Esophagus muscularis mucosa (tissue), 4 donors: ENCODE data around the gene MMP24OS. TPM values are rescaled to one million over a fixed set of nuclear protein-coding genes. Genes with fewer than 3 reads are reported as not detected.
A peak's percentile ranks its signal among the peaks of the same experiment; 100 is the strongest.

Experiments
- DNase-seq: peaks from one replicate; pipeline ENCODE4 v3.0.0-alpha.2; 2017; ENCODE audit errors: extremely low spot score
- H3K27ac ChIP-seq, 4 donors: fragments of 200-600 bp; sonication (generic); replicated peaks in 1 of 4; 1 replicate in 3 of 4; 2 replicates in 1 of 4; pipeline ENCODE4 v1.5.1; 2016 to 2019; ENCODE audit warnings: mild to moderate bottlenecking in 1 of 4
- H3K27me3 ChIP-seq, 4 donors: fragments of 200-600 bp; sonication (generic); one replicate each; pipeline versions ENCODE4 v1.5.1 to v1.6.0; 2016 to 2019
- H3K36me3 ChIP-seq, 4 donors: fragments of 200-600 bp; sonication (generic); one replicate each; pipeline ENCODE4 v1.5.1; 2016 to 2019
- H3K4me1 ChIP-seq, 4 donors: fragments of 200-600 bp; sonication (generic); one replicate each; pipeline ENCODE4 v1.5.1; 2016 to 2019
- H3K4me3 ChIP-seq, 4 donors: fragments of 200-600 bp; sonication (generic); 1 replicate in 2 of 4; 2 replicates in 2 of 4; pipeline ENCODE4 v1.5.1; 2016 to 2019; ENCODE audit warnings: mild to moderate bottlenecking in 4 of 4, moderate library complexity in 1 of 4
- H3K9me3 ChIP-seq, 4 donors: fragments of 200-600 bp; sonication (generic); 1 replicate in 3 of 4; 2 replicates in 1 of 4; pipeline ENCODE4 v1.5.1; 2016 to 2019
- EP300 ChIP-seq: sonication (generic); formaldehyde crosslinking; IDR thresholded peaks from one replicate; pipeline ENCODE4 v1.6.1; 2017; ENCODE audit warnings: antibody characterized with exemption
- POLR2A ChIP-seq: fragments of 450-650 bp; IDR thresholded peaks from one replicate; pipeline ENCODE4 v1.6.1; 2017; ENCODE audit warnings: antibody characterized with exemption, moderate library complexity, mild to moderate bottlenecking, low read depth
- POLR2AphosphoS5 ChIP-seq, 2 donors: sonication (generic); formaldehyde crosslinking; IDR thresholded peaks; one replicate each; pipeline ENCODE4 v1.6.1; 2017; ENCODE audit warnings: antibody characterized with exemption in 2 of 2
- WGBS: methylation state at CpG from one replicate; pipeline ENCODE4 v1.1.5; 2018; 5-methylcytosine and 5-hydroxymethylcytosine counted together
- intact Hi-C: fragments of 100-400 bp; cut with DNase I; formaldehyde crosslinking; loops from one replicate; pipeline ENCODE4 v1.15.1; 2023
- total RNA-seq, 4 donors: library from RNA; depleted of rRNA; stranded (reverse); fragments of >200 nt; gene quantifications; one replicate each; pipeline versions ENCODE4 v1.1.0 to v1.2.1, GENCODE V29; 2016
- TF ChIP-seq, protein P1 (sequence below), 3 experiments: fragments of 200-600 bp in 2 of 3; fragments of 450-650 bp in 1 of 3; sonication (generic) in 2 of 3; IDR thresholded peaks; one replicate each; pipeline ENCODE4 v1.5.1; 2017 to 2019; ENCODE audit warnings: antibody characterized with exemption in 3 of 3, mild to moderate bottlenecking in 2 of 3, moderate library complexity in 1 of 3

The MMP24OS gene
- total RNA-seq, 4 donors from 2014 or later = 27.7 to 37.8 (median 32.0) TPM

- H3K4me1 ChIP-seq = peaks cover 12 to 16% (median 13%) of the 10 kb centered on the region in 4 donors
- no peak for DNase-seq
- 13% methylated on average over 32 of the region's 74 CpGs for WGBS
These were observed 50.8 kb downstream of the MMP24OS start for GRCh38 chr20:35226884-35227681.

More at GRCh38 chr20:35226884-35227681, 50.8 kb downstream of the MMP24OS start:
- TF ChIP-seq POLR2AphosphoS5 (IDR thresholded peaks at IDR 0.05) = no peak
- TF ChIP-seq, protein P1, sequence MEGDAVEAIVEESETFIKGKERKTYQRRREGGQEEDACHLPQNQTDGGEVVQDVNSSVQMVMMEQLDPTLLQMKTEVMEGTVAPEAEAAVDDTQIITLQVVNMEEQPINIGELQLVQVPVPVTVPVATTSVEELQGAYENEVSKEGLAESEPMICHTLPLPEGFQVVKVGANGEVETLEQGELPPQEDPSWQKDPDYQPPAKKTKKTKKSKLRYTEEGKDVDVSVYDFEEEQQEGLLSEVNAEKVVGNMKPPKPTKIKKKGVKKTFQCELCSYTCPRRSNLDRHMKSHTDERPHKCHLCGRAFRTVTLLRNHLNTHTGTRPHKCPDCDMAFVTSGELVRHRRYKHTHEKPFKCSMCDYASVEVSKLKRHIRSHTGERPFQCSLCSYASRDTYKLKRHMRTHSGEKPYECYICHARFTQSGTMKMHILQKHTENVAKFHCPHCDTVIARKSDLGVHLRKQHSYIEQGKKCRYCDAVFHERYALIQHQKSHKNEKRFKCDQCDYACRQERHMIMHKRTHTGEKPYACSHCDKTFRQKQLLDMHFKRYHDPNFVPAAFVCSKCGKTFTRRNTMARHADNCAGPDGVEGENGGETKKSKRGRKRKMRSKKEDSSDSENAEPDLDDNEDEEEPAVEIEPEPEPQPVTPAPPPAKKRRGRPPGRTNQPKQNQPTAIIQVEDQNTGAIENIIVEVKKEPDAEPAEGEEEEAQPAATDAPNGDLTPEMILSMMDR (IDR thresholded peaks at IDR 0.05) = no peak
- TF ChIP-seq POLR2A = no peak
- TF ChIP-seq EP300 = no peak
- intact Hi-C loops = no loop called here
- H3K27ac ChIP-seq = no peak overlapping the region
- H3K27me3 ChIP-seq = no peaks in the 10 kb centered on the region
- peak overlapping the region; percentile 35 to 57 (median 42) for H3K4me3 ChIP-seq
- H3K36me3 ChIP-seq = peaks cover 0 to 5% (median 0%) of the 10 kb centered on the region in 4 donors
- H3K9me3 ChIP-seq = no peaks in the 10 kb centered on the region

Other genes starting within 250 kb of the MMP24OS start
- gene TRPC4AP, start 185.3 kb downstream of the MMP24OS start, total RNA-seq = 10 to 100 TPM; 44.1 to 58.2 (median 52.1) TPM
- 10 to 100 TPM; 13.3 to 20.3 (median 14.6) TPM for gene EDEM2, start 130.8 kb downstream of the MMP24OS start, total RNA-seq
- 10 to 100 TPM; 18.3 to 74.7 (median 38.1) TPM for gene PROCR, start 106.0 kb downstream of the MMP24OS start, total RNA-seq
- 1 to 10 TPM in 3 of 4 donors, under 1 TPM in 1; 0.83 to 4.0 (median 2.0) TPM for gene MMP24, start 51.4 kb downstream of the MMP24OS start, total RNA-seq
- gene EIF6, start 6.7 kb upstream of the MMP24OS start, total RNA-seq = 100 to 1,000 TPM in 1 of 4 donors, 10 to 100 TPM in 3; 47.8 to 106 (median 85.0) TPM
- not detected for gene FAM83C, start 14.3 kb upstream of the MMP24OS start, total RNA-seq
- 10 to 100 TPM; 19.9 to 31.2 (median 30.7) TPM for gene UQCC1, start 133.9 kb upstream of the MMP24OS start, total RNA-seq
- gene GDF5, start 160.1 kb upstream of the MMP24OS start, total RNA-seq = under 1 TPM; 0.39 to 0.83 (median 0.44) TPM
- gene CEP250, start 177.5 kb upstream of the MMP24OS start, total RNA-seq = 10 to 100 TPM; 17.7 to 35.8 (median 23.7) TPM